Ammon's horn (tissue), 1 donor: ENCODE measurements around the gene RFLNA.

Experiments
- DNase-seq: peaks from one replicate; pipeline ENCODE4 v3.0.0-alpha.2; 2016; ENCODE audit warnings: low spot score

RFLNA gene, protein sequence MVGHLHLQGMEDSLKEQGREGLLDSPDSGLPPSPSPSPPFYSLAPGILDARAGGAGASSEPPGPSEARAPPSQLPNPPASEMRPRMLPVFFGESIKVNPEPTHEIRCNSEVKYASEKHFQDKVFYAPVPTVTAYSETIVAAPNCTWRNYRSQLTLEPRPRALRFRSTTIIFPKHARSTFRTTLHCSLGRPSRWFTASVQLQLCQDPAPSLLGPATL

DNA sequence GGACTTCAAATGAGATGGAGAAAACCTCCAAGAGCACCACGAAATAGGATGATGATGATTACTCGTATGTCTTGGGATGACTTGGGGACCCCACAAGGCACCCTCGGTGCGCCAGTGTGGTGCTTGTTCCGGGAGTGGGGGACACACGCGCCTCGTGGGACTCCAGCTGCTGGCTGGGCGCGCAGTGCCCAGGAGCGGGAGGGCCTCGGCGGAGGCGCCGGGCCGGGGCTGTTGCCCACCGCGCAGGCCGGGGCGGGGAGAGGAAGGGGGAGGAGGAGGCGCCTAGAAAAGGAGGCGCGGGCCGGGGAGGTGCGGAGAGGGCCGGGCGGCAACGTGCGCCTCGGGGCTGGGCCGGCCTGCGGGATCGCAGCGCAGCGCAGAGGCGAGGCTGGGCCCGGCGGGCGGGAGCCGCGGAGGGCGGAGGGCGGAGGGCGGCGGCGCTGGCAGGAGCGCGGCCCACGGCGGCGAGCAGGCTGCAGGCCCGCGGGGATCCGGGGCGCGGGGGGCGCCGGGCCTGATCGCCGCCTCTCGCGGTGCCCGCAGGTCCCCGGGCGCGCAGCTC lies at the start of gene RFLNA:
TSS of gene RFLNA (plus strand) at position 314 of the 562 bp plus-strand sequence. CDS start 337 bp downstream, outside the sequence.
- no peak for DNase-seq

DNA sequence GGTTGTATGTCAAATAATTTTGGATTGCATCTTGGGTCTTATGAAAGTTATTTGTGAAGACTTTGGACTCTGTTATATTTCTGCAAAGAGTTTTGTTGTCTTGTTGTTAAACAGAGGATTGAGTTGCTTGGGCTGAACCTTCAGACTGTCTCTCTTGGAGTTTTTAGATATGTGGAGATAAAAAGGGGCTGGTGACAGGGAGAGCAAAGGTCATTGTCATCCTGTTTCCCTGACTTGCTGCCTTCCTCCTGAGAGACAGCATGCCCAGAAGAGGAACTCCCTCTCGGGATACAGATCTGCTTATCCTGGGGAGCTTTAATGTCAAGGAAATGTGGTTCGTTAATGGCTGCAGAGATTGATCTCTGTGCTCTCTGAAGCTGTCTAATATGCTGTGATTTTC lies 47.6 kb upstream of the RFLNA start:
- no peak for DNase-seq

DNA sequence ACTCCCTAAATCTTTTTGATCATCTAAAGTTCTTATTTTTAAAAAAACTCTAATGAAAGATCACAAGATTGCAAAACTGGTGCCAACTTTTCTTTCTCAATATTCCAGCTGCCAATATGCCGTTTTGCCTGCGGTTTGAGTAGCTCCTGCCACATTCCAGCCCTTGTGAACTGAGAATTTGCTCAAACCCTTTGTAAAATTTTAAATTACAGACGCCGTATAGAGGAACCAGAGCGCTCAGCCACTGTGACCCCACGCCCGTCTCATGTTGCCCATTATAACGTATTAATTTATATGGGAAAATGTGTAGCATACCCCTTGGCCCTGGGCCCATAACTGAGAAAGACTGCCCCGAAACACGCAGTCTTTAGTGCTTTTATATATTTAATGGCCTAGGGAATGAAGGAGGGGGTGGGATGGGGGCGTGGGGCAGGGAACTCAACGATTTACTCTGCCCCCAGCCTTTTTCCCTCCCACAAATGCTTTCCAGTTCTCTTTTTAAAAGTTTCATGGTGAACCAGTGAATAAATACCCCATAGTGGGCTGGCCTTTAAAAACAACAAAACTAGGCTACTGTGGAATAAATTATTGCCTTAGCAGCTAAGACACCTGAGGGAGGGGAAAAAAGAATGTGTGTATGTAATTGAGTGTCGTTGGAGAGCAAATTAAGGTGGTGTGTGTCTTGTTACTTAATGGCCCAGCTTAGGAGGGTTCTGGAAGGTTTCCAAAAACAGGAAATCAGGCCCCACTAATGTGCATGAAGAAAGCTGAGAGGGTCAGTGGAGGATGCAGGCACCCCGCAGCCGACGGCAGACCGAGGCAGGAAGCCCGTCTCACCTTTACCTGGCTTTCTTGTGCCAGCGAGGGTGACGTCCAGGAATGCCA lies 45.7 kb upstream of the RFLNA start:
- DNase-seq: no peak

DNA sequence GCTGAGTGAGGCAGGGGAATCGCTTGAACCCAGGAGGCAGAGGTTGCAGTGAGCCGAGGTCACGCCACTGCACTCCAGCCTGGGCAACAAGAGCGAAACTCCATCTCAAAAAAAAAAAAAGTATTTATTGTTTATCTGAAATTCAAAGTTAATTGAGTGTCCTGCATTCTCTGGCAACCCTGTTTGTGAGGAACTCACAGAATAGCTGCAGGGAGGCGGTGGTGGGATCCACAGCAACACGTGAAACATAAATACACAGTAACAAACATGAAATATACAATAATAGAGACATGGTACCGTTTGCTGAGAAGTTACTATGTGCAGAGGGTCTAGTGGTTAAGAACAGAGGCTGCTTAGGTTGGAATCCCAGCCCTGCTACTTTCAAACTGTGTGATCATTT lies 43.7 kb upstream of the RFLNA start:
- no peak for DNase-seq

DNA sequence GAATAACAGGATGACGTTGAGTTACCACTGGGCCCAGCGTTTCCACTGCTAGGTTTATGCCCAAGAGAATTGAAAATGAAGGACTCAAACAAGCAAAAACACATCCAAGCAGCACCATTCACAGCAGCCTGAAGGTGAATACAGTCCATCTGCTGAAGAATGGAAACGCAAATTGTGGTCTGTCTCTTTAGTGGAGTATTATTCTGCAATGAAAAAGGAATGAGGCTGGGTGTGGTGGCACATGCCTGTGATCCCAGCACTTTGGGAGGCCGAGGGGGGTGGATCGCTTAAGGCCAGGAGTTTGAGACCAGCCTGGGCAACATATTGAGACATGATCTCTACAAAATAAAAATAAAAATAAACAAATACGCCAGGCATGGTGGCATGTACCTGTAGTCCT lies 41.9 kb upstream of the RFLNA start:
- no peak for DNase-seq

DNA sequence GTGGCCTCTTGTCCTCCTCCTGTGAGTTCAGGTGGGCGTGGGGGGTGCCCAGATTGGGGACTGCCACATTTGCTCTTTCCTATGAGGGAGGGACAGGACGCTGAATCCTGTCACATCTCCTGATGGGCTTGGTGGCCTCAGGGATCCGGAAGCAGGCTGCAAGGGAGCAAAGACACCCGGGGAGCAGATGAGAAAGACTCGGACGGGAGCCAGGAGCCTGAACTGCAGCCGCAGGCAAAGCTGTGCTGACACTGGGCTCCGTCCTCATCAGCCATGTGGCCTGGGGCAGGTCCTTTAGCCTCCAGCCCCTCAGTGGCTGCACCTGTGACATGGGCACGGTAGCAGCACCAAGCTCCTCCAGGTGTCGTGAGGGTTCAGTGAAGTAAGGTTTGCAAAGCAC lies 40.8 kb upstream of the RFLNA start:
- DNase-seq: no peak

DNA sequence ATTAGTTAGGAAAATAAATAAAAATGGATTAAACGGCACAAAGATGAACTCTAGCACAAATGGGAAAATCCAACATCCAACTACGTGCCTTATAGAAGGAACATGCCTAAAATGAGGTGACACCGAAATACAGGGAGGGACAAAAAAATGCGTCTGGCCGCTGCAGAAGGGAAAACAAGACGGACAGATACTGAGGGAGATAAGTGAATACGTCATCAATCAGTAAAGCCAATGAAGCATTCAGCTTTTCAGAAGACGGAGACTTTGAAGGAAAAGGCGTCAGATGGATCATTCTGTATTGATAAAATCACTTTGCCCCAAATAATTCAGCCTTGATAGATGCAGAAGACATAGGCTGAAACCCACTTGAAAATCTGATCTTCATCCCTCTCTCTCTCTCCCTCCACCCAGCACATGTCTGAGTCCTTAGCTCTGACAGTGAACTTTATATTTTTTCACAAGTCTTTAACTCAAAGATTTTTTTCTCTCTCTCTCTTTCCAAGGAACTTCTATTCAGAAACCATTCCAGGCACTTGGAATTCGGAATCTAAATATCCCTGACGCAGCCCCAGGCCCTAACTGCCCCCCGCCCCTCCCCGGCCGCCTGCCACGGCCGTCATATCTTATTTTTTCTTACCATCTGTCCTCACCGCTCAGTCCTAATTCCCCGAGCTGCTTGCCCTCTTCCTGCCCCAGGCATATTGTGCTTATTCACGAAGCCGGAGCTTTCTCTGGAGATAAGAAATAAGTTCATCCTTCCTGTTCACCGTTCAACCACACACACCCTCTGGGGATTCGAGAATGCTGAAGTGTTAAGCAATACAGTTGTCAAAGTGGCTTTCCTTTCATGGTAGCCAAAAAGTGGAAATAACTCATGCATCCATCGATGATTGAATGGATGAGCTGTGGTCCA lies 35.5 kb upstream of the RFLNA start:
- DNase-seq: no peak

DNA sequence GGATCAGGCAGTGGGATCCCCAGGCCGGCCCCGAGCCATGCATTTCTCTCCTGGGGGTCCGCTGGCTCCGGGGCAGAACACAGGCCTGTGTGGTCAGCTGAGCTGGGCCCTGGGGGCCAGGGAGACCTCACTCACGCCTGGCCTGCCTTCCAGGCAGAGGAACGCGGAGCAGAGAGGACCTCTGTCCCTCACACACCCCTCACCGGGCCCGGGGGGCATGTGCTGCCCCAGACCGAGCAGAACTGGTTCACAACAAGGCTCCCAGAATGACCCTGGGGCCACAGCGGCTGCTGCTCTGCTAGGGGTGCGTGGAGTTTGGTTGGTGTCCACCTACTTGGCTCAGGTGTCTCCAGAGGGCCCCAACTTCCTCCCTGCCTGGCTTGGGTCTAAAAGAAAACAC lies 33.0 kb upstream of the RFLNA start:
- DNase-seq: no peak

DNA sequence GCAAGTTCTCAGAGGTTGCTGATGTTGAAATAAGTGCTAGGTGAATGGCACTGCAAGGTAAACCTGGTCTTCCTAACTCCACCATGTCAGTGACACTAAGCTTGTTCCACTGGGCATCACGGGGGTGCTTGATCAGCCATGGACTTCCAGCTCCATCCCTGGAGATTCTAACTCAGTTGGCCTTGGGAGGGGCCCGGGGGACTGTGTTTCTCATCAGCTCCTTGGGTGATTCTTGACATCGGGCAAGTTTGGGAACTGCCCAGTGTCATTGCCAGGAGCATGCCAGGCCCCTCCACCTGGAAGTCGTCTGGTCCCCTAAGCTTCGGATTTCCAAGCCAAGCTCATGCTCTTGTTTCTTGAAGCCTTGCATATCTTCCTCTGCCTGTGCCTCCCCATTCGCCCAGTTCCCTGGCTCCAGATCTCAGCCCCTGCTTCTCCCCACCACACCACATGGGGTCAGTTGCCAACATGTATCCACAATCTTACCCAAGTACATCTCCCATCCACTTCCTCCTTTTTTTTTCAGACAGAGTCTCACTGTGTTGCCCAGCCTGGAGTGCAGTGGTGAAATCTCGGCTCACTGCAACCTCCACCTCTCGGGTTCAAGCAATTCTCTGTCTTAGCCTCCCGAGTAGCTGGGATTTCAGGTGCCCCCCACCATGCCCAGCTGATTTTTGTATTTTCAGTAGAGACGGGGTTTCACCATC lies 30.7 kb upstream of the RFLNA start:
- DNase-seq: no peak

DNA sequence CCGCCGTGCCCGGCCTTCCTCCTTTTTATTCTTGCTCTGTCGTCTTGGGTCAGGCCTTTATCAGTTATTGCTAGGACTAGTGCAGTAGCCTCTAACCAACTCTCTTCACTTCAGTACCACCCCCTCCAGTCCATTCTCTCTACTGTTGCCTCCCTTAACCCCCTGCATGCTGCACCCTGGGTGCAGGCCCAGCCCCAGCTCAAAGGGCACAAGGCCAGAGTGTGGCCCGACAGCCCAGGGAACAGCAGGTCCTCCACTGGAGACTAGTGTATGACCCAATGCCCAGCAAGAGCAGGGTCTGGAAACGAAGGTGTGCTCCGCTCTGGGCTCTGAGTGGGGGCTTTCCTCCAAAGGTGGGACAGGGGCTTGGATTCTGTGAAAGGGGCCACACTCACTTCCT lies 30.0 kb upstream of the RFLNA start:
- no peak for DNase-seq

DNA sequence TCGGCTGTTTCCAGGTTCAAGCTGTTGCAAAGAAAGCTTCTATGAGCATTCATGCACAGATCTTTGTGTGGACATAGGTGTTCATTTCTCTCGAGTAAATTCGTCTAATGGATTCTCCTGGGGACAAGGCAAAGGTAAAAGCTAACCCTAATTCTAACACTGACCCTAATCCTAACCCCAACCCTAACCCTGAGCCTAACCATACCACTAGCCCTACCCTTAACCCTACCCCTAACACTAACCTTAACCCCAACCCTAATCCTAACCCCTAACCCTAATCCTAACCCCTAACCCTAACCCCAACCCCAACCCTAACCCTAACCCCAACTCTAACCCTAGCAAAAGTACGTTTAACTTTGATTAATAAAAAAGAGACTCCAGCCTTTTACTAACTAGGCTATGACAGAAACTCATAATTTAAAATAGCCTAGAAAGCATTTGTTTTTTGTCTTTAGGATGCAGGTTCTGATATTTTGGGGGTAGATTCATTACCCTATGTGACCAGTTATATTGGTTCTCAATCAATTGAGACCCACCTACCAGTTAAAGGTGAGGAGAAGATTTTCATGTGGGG lies 27.6 kb upstream of the RFLNA start:
- no peak for DNase-seq

DNA sequence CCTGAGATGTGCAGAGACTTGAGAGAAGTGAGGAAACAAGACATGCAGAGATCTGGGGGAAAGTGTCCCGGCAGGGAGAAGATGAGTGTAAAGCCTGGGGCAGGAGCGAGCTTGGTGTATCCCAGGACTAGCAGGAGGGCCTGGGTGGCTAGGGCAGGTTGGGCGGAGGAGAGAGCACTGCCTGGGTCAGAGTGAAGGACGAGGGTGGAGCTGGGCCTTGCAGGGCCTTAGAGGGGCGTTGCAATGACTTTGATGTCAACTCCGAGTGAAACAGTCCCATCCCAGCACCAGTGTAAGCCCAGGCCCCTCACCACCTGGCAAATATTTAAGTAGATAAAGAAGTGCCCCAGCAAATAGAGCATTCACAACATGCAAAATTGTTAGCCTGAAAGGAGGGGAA lies 24.2 kb upstream of the RFLNA start:
- no peak for DNase-seq

DNA sequence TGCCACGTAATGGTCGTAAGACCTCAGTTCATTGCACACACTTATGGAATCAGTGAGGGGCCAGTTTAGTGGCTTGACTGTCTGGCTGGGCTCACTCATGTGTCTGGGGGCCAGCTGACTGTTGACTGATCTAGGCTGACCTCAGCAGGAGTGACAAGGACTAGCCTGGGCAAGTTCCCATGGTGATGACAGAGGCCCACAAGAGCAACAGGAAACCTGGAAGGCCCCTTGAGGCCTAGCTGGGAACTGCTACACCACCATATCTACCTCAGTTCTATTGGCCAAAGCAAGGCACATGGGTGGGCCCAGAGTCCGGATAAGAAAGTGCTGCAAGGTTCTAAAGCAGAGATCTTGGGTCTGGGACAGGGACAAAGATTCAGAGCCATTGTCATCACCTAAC lies 21.3 kb upstream of the RFLNA start:
- DNase-seq: no peak

DNA sequence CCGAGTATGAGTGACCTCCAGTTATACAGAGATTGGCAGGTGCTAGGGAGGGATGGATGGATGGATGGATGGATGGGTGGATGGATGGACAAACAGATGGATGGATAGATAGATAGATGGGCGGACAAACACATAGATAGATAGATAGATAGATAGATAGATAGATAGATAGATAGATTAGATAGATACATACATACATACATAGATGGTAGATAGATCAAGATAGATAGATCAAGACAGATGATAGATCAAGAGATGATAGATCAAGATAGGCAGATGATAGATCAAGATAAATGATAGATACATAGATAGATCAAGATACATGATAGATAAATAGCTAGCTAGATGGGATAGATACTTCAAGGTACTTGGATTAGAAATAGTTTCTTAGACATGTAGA lies 18.6 kb upstream of the RFLNA start:
- no peak for DNase-seq

DNA sequence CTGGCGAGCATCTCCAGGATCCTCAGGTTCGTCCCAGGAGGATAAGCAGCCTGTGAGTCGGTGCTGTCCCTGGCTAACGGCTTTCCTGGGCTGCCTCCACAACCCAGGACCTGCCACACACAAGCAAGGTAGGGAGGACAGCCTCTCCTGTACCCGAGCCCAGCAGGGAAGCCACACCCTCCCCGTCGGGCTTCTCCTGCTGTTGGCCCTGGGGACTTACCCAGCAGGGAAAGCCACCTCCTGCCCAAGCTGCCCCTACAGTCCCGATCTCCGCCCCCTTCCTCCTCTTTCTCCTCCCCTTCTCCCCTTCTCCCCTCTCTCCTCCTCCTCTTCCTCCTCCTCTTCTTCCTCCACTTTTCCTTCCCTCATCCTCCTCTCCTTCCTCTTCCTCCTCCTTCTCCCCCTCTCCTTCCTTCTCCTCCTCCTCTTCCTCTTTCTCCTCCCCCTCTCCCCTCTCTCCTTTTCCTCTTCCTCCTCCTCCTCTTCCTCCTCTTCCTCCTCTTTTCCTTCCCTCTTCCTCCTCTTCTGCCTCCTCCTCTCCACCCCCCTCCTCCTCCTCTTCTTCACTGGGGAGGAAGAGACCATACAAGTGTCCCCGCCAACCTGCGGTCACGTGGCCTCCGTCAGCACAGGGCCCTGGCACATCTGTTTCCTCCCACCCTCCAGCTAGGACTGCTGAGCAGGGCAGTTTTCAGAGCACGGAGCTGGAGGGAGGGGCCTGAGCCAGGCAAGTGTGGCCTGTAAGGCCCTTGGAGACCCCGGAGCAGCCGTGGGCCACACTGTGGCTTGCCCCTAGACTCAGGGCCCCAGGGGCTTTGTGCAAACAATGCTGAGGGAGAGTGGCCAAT lies 17.3 kb upstream of the RFLNA start:
- peak; percentile 19 for DNase-seq

DNA sequence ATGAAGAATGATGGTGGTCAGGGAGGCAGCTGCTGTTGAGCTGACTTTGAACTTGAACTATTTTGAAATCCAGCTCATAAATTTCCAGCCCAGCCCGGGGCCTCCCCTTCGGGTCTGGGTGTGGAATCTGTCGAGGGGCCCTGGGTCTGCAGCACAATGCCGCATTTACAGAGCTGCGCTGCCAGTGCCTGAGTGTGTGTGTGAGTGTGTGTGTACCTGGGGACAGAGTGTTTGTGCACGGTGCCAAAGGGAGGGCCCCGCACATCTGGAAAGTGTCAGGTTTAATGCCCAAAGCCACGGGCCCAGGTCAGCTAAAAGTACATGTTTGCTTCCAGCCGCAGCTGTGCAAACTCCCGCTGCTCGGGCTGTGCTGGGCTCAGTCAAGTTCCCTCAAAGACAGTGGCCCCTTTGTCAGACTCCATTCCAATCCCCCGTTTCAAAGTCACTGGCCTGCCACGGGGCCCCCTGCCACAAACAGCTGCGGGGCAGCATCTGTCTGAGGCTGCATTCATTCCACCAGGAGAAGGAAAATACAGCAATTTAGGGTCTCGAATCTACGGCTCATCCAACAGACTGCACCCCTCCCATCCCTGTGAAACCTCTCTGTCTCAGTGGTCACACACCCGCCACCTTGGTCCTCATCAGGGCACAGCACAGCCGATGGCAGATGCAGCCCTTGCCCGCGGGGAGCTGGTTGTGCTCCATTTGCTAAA lies 16.3 kb upstream of the RFLNA start:
- DNase-seq: peak; percentile 72

DNA sequence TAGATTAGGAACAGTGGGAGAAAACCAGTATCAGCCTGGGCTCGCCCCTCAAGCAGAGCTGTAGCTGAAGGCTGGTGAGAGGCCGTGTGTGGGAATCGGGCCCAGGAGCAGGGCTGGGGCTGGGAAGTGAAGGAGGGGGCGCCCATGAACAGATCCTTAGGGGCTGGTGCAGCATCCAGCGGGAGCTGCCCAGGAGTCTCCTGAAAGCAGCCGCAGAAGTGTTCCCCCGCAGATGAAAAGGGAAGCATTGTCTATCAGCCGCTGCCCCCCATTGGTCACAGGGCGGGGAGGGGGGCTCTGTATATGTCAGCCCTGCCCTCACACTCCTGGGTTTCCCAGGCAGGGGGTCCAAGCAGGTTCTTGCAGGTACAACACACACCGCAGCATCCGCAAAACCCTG lies 15.6 kb upstream of the RFLNA start:
- no peak for DNase-seq

DNA sequence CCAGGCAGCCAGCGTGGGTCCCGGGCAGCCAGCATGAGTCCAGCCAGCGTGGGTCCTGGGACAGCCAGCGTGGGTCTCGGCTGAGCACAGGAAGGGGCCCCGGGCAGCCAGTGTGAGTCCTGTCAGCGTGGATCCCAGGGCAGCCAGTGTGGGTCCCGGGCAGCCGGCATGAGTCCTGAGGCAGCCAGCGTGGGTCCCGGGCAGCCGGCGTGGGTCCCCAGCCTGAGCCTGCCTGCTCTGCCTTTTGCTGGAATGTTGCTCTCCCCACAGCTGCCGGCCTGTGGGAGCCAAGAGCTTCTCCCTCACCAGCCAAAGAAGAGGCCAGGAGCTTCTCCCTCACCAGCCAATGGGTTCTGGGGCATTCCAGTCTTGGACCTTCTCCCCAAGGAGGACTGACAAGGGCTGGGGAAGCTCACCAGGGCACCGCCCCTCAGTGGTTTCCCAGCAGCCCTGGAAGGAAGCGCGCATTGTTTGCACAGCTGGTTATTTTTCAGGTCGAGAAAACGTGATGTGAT lies 15.0 kb upstream of the RFLNA start:
- DNase-seq: peak; percentile 43

DNA sequence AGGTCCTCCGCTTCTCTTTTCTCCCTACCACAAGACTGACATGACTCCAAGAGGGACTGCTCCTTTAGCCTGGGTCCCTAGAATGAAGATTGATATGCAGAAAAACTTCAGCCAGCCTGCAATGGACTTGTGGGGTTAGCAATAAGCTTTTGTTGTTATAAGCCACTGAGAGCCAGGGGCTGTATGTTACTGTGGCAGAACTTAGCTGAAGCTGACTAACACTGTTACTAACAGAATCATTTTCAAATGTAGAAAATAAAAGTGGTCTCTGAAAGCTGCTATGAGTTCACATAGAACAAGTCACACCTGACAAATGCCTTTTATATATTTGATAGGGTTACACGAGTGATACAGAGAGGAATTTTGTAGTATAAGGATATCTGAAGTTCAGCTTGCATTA lies 13.6 kb upstream of the RFLNA start:
- DNase-seq: no peak
